GM21723 (cell line): ENCODE data around the gene MCTP1.

ENCODE experiments used
- ATAC-seq: cut with Tn5 transposase; IDR thresholded peaks from one replicate; pipeline ENCODE4 v1.9.1; 2021; ENCODE audit warnings: mild to moderate bottlenecking, moderate library complexity; ENCODE audit not compliant: unreplicated experiment

The MCTP1 gene

GRCh38 chr5:95284572-95285408 lies at the start of gene MCTP1:
Gene MCTP1, minus strand, starts transcription at chr5:95285094.
- peak; percentile 32 for ATAC-seq

GRCh38 chr5:95332158-95332557 lies 47.3 kb upstream of the MCTP1 start:
- no peak for ATAC-seq

GRCh38 chr5:95331358-95331757 lies 46.5 kb upstream of the MCTP1 start:
- ATAC-seq, result no peak

- ATAC-seq, result no peak
Observed at GRCh38 chr5:95327211-95327610, 42.3 kb upstream of the MCTP1 start.

- ATAC-seq, result no peak
Observed at GRCh38 chr5:95317687-95318086, 32.8 kb upstream of the MCTP1 start.

GRCh38 chr5:95317085-95317484 lies 32.2 kb upstream of the MCTP1 start:
- no peak for ATAC-seq

GRCh38 chr5:95304711-95305110 lies 19.8 kb upstream of the MCTP1 start:
- no peak for ATAC-seq

- no peak for ATAC-seq
Observed at GRCh38 chr5:95298651-95299050, 13.8 kb upstream of the MCTP1 start.

- ATAC-seq, result no peak
Observed at GRCh38 chr5:95296291-95296690, 11.4 kb upstream of the MCTP1 start.

GRCh38 chr5:95285409-95285755 lies 488 bp upstream of the MCTP1 start:
- no peak for ATAC-seq

GRCh38 chr5:95283761-95284571 lies 928 bp downstream of the MCTP1 start:
- ATAC-seq, result peak; percentile 67

GRCh38 chr5:95283022-95283615 lies 1.8 kb downstream of the MCTP1 start:
- no peak for ATAC-seq

- no peak for ATAC-seq
Observed at GRCh38 chr5:95281226-95281625, 3.7 kb downstream of the MCTP1 start.

- ATAC-seq, result no peak
Observed at GRCh38 chr5:95280401-95281095, 4.3 kb downstream of the MCTP1 start.

GRCh38 chr5:95274011-95274410 lies 10.9 kb downstream of the MCTP1 start:
- ATAC-seq, result no peak

GRCh38 chr5:95272316-95272929 lies 12.5 kb downstream of the MCTP1 start:
- no peak for ATAC-seq

GRCh38 chr5:95262933-95263660 lies 21.8 kb downstream of the MCTP1 start:
- ATAC-seq, result no peak

- no peak for ATAC-seq
Observed at GRCh38 chr5:95261437-95262175, 23.3 kb downstream of the MCTP1 start.

- ATAC-seq, result no peak
Observed at GRCh38 chr5:95256991-95257390, 27.9 kb downstream of the MCTP1 start.
